PFSK-1 (cell line): ENCODE data around the gene CCNDBP1.

ENCODE experiments used
- POLR2AphosphoS5 ChIP-seq: IDR thresholded peaks from 2 replicates; pipeline ENCODE4 v1.6.1; 2012; ENCODE audit warnings: low read depth, mild to moderate bottlenecking, control low read depth, low read length, moderate library complexity
- REST ChIP-seq, 2 experiments: IDR thresholded peaks; 2 replicates each; pipeline versions ENCODE4 v1.6.1 to v1.8.0; 2011 to 2012; ENCODE audit warnings: low read depth in 2 of 2, low read length in 2 of 2, control low read depth in 1 of 2, inconsistent platforms in 1 of 2, mild to moderate bottlenecking in 1 of 2, moderate library complexity in 1 of 2; ENCODE audit not compliant: insufficient read depth in 1 of 2
- SIN3A ChIP-seq: IDR thresholded peaks from 2 replicates; pipeline ENCODE4 v1.6.1; 2012; ENCODE audit warnings: mild to moderate bottlenecking, low read length, moderate library complexity, borderline replicate concordance; ENCODE audit not compliant: insufficient read depth
- TAF1 ChIP-seq: IDR thresholded peaks from 2 replicates; pipeline ENCODE4 v1.6.1; 2012; ENCODE audit warnings: low read length, control low read depth, borderline replicate concordance; ENCODE audit not compliant: insufficient read depth

- no peak for TF ChIP-seq POLR2AphosphoS5
- no peak for TF ChIP-seq SIN3A
- no peak for TF ChIP-seq TAF1
- TF ChIP-seq REST (IDR thresholded peaks at IDR 0.05; ENCODE audit: insufficient read depth in 1 of 2, low read depth in 2 of 2, low read length in 2 of 2), result no peak
These were observed 15.3 kb upstream of the CCNDBP1 start for GRCh38 chr15:43169888-43170287.
